ENCODE measurements around the gene FANCD2.

DNA sequence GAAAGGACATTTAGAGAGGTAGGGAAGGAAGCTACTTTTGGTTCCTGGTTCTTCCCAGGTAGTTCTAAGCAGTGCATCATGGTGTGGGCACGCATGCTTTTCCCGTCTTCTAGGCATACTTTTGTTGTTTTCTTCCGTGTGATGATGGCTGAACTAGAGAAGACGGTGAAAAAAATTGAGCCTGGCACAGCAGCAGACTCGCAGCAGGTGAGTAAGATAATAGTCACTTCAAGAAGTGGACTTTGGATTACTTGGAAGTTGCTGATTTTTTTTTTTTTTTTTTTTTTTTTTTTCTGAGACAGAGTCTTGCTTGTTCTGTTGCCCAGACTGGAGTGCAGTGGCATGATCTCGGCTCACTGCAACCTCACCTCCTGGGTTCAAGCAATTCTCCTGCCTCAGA lies 63.9 kb downstream of the FANCD2 start:
- TF ChIP-seq, protein P1, sequence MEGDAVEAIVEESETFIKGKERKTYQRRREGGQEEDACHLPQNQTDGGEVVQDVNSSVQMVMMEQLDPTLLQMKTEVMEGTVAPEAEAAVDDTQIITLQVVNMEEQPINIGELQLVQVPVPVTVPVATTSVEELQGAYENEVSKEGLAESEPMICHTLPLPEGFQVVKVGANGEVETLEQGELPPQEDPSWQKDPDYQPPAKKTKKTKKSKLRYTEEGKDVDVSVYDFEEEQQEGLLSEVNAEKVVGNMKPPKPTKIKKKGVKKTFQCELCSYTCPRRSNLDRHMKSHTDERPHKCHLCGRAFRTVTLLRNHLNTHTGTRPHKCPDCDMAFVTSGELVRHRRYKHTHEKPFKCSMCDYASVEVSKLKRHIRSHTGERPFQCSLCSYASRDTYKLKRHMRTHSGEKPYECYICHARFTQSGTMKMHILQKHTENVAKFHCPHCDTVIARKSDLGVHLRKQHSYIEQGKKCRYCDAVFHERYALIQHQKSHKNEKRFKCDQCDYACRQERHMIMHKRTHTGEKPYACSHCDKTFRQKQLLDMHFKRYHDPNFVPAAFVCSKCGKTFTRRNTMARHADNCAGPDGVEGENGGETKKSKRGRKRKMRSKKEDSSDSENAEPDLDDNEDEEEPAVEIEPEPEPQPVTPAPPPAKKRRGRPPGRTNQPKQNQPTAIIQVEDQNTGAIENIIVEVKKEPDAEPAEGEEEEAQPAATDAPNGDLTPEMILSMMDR (IDR thresholded peaks at IDR 0.05; ENCODE audit: borderline replicate concordance, extremely low read depth, low read length, poor library complexity, severe bottlenecking): no peak
- TF ChIP-seq EZH2 (IDR thresholded peaks at IDR 0.05; ENCODE audit: borderline replicate concordance, low read depth, low read length, severe bottlenecking): no peak

Measured in DND-41 (cell line).